ENCODE results near the gene STPG3.

GRCh38 chr9:137216188-137216965, 34.7 kb upstream of the STPG3 start:
- TF ChIP-seq SP1 (IDR thresholded peaks at IDR 0.05; ENCODE audit: low read depth, low read length) (no peak), GTF2F1 (IDR thresholded peaks at IDR 0.05; ENCODE audit: borderline replicate concordance, low read depth, low read length) (no peak), POLR2A (IDR thresholded peaks at IDR 0.05; ENCODE audit: control extremely low read depth in 1 of 2, low read depth in 2 of 2, low read length in 2 of 2) (no peak), NANOG (IDR thresholded peaks at IDR 0.05; ENCODE audit: insufficient read depth, low read depth, low read length, poor library complexity, severe bottlenecking) (no peak), CTCF (IDR thresholded peaks at IDR 0.05; ENCODE audit: control extremely low read depth in 1 of 3, insufficient read depth in 1 of 3, low read depth in 1 of 3, low read length in 3 of 3) (no peak), SIN3A (conservative IDR thresholded peaks at IDR 0.05 in 1 of 2, IDR thresholded peaks at IDR 0.05 in 1 of 2; ENCODE audit: low read depth in 1 of 2, low read length in 2 of 2) (no peak), SUZ12 (IDR thresholded peaks at IDR 0.05; ENCODE audit: low read length) (no peak), EZH2 (IDR thresholded peaks at IDR 0.05; ENCODE audit: low read depth, low read length, severe bottlenecking) (no peak), SIRT6 (IDR thresholded peaks at IDR 0.05; ENCODE audit: low read length) (no peak), GABPA (IDR thresholded peaks at IDR 0.05; ENCODE audit: borderline replicate concordance, insufficient read depth, low read length) (no peak), HDAC2 (IDR thresholded peaks at IDR 0.05; ENCODE audit: borderline replicate concordance in 1 of 2, low read depth in 2 of 2, low read length in 2 of 2) (no peak), KDM4A (IDR thresholded peaks at IDR 0.05; ENCODE audit: low read depth, low read length, severe bottlenecking) (no peak), MAX (IDR thresholded peaks at IDR 0.05) (no peak), RAD21 (IDR thresholded peaks at IDR 0.05 in 1 of 2, conservative IDR thresholded peaks at IDR 0.05 in 1 of 2; ENCODE audit: low read depth in 2 of 2, low read length in 2 of 2) (no peak)

Data from H1 (cell line).